GM19099 (cell line): ENCODE measurements around the gene CCT4.

Experiments
- POLR2A ChIP-seq: IDR thresholded peaks from 3 replicates; pipeline ENCODE4 v1.6.1; 2011; ENCODE audit warnings: low read depth; ENCODE audit not compliant: insufficient read length; ENCODE audit errors: extremely low read depth

CCT4 gene

GRCh38 chr2:61834893-61835292, 53.6 kb downstream of the CCT4 start:
- no peak for TF ChIP-seq POLR2A

- TF ChIP-seq POLR2A, result no peak
Observed at GRCh38 chr2:61833971-61834370, 54.5 kb downstream of the CCT4 start.

- TF ChIP-seq POLR2A, result no peak
Observed at GRCh38 chr2:61832183-61832841, 56.1 kb downstream of the CCT4 start.

DNA sequence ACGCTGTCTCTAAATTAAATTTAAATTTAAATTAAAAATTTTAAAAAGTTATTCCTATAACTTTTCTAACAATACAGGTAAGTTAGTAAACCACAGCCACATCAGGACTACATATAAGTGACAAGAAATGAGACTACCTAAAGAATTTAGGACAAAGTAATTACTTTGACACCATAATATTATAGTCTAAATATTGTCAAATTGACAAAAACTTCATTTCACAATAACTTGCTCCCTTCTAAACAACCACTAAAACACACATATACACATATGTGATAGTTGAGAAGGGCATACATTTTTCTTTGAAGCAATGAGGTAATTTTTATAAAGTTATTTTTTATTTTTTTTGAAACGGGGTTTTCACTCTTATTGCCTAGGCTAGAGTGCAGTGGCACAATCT, 66.2 kb downstream of the CCT4 start:
- no peak for TF ChIP-seq POLR2A
